SH-SY5Y (cell line): Measurements from ENCODE around the gene TUB.

Experiments used
- GATA2 ChIP-seq: IDR thresholded peaks from 2 replicates; pipeline ENCODE4 v1.6.1; 2011; ENCODE audit warnings: mild to moderate bottlenecking, low read depth, low read length
- GATA3 ChIP-seq: IDR thresholded peaks from 2 replicates; pipeline ENCODE4 v1.6.1; 2011; ENCODE audit warnings: low read depth, mild to moderate bottlenecking, low read length, moderate library complexity

DNA sequence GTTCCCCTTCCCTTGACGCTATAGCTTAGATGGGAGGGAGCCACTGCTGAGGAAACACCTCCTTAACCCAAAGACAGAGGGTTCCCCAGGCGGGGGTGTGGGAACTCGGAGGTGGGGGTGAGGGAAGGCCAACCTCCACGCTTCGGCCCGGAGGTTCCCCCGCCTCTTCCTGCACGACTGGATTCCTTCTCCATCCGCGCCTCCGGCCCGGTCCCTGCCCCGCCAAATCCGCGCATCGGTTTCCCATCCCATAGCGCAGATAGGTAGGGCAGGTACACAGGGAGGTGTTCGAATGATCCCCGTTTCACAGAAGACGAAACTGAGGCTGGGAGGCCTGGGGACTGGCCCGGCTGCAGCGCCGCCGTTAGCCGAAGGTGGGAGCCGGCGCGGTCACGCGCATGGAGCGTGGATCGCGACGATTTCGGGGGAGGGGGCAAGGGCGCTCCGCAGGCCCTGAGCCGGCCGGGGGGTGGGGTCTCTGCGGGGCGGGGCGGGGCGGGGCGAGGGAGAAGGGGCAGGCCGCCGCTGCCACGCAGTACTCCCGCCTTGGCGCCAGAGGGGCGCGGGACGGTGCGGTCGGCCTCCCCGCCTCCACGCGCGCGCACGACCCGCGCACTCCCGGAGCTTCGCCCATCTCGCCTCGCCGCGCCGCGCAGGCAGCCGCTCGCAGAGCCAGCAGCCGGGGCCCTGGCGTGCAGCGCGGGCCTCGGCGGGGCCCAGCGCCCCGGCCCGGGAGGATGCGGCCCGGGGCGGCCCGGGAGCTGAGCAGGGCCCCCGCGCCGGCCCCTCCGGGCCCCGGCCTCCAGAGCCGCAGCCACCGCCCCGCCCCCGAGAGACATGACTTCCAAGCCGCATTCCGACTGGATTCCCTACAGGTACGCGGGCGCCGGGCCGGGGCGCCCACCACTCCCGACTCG is at the start of gene TUB:
- TF ChIP-seq GATA3 (no peak), GATA2 (no peak)
